Astrocyte (in vitro differentiated cells and primary cell): ENCODE results near the gene SLC28A3. TPM values are rescaled to one million over a fixed set of nuclear protein-coding genes. Genes with fewer than 3 reads are reported as not detected.

Source experiments
- DNase-seq: peaks from one replicate; pipeline ENCODE4 v3.0.0-alpha.2; 2010; ENCODE audit warnings: low read depth
- FAIRE-seq: peaks from 2 replicates; lab custom pipeline; 2011; peaks lifted over from hg19 to GRCh38; lab: Jason Lieb, UNC
- H2AFZ ChIP-seq: 2 replicates; pipeline ENCODE4 v1.6.0; 2012; ENCODE audit warnings: low read depth, low read length, inconsistent platforms
- H3K27ac ChIP-seq: 2 replicates; pipeline ENCODE4 v1.5.1; 2011; ENCODE audit warnings: low read depth, low read length, inconsistent platforms
- H3K27me3 ChIP-seq: 2 replicates; pipeline ENCODE4 v1.6.0; 2011; ENCODE audit warnings: low read length, inconsistent platforms; ENCODE audit not compliant: insufficient read depth
- H3K36me3 ChIP-seq: 2 replicates; pipeline ENCODE4 v1.5.1; 2011; ENCODE audit warnings: low read length, inconsistent platforms; ENCODE audit not compliant: insufficient read depth
- H3K4me1 ChIP-seq: 2 replicates; pipeline ENCODE4 v1.5.1; 2011; ENCODE audit warnings: low read length, inconsistent platforms; ENCODE audit not compliant: insufficient read depth
- H3K4me2 ChIP-seq: 2 replicates; pipeline ENCODE4 v1.6.0; 2012; ENCODE audit warnings: low read length, inconsistent platforms
- H3K4me3 ChIP-seq: 2 replicates; pipeline ENCODE4 v1.5.1; 2011; ENCODE audit warnings: low read depth, mild to moderate bottlenecking, low read length, inconsistent platforms; ENCODE audit not compliant: insufficient read depth
- H3K79me2 ChIP-seq: 2 replicates; pipeline ENCODE4 v1.6.0; 2012; ENCODE audit warnings: mild to moderate bottlenecking, low read length, inconsistent platforms; ENCODE audit not compliant: insufficient read depth
- H3K9ac ChIP-seq: 2 replicates; pipeline ENCODE4 v1.6.0; 2012; ENCODE audit warnings: mild to moderate bottlenecking, low read length, inconsistent platforms
- H3K9me3 ChIP-seq: 2 replicates; pipeline ENCODE4 v1.5.1; 2012; ENCODE audit warnings: low read depth, mild to moderate bottlenecking, low read length, inconsistent platforms; ENCODE audit not compliant: insufficient read depth
- H4K20me1 ChIP-seq: 2 replicates; pipeline ENCODE4 v1.6.0; 2012; ENCODE audit warnings: low read length, inconsistent platforms; ENCODE audit not compliant: insufficient read depth
- H3K27ac Mint-ChIP-seq: one replicate; pipeline ENCODE4 v1.8.0; 2021; ENCODE audit warnings: mild to moderate bottlenecking, mixed read lengths; ENCODE audit not compliant: unreplicated experiment
- H3K27me3 Mint-ChIP-seq: one replicate; pipeline ENCODE4 v1.8.0; 2021; ENCODE audit warnings: low read depth, mixed read lengths; ENCODE audit not compliant: unreplicated experiment
- H3K36me3 Mint-ChIP-seq: one replicate; pipeline ENCODE4 v1.8.0; 2021; ENCODE audit warnings: low read depth, mixed read lengths; ENCODE audit not compliant: unreplicated experiment
- H3K4me1 Mint-ChIP-seq: one replicate; pipeline ENCODE4 v1.8.0; 2021; ENCODE audit warnings: low read depth, mixed read lengths; ENCODE audit not compliant: unreplicated experiment
- H3K4me3 Mint-ChIP-seq: one replicate; pipeline ENCODE4 v1.8.0; 2021; ENCODE audit warnings: mild to moderate bottlenecking, moderate library complexity, mixed read lengths; ENCODE audit not compliant: unreplicated experiment
- H3K9me3 Mint-ChIP-seq: one replicate; pipeline ENCODE4 v1.8.0; 2021; ENCODE audit warnings: mild to moderate bottlenecking, mixed read lengths; ENCODE audit not compliant: unreplicated experiment
- CTCF ChIP-seq: IDR thresholded peaks from 2 replicates; pipeline ENCODE4 v1.5.1; 2011; ENCODE audit warnings: low read depth, mild to moderate bottlenecking, inconsistent platforms, low read length, moderate library complexity; ENCODE audit not compliant: insufficient read depth
- EZH2 ChIP-seq: IDR thresholded peaks from 2 replicates; pipeline ENCODE4 v1.6.1; 2012; ENCODE audit warnings: mild to moderate bottlenecking, low read length, inconsistent platforms; ENCODE audit not compliant: insufficient read depth
- total RNA-seq: library from RNA; stranded (reverse); gene quantifications from 2 replicates; pipeline ENCODE4 v1.2.1, GENCODE V29; 2021

The SLC28A3 gene
- total RNA-seq, 1 donor from 2014 or later = 0.30 TPM

- Histone ChIP-seq H3K27me3 (no peaks in the 10 kb centered on the region), H2AFZ (no peak overlapping the region), H3K36me3 (no peaks in the 10 kb centered on the region), H3K9ac (no peak overlapping the region), H3K79me2 (no peaks in the 10 kb centered on the region), H4K20me1 (no peaks in the 10 kb centered on the region), H3K4me1 (no peaks in the 10 kb centered on the region), H3K4me2 (no peak overlapping the region), H3K27ac (no peak overlapping the region), H3K4me3 (no peak overlapping the region), H3K9me3 (no peaks in the 10 kb centered on the region)
- DNase-seq (no peak), FAIRE-seq (no peak)
- TF ChIP-seq CTCF = no peak
- no peak for TF ChIP-seq EZH2
- no peaks in the 10 kb centered on the region for H3K4me1 Mint-ChIP-seq
- H3K9me3 Mint-ChIP-seq = no peaks in the 10 kb centered on the region
- no peaks in the 10 kb centered on the region for H3K27me3 Mint-ChIP-seq
- H3K36me3 Mint-ChIP-seq = no peaks in the 10 kb centered on the region
- H3K27ac Mint-ChIP-seq = no peak overlapping the region
- no peak overlapping the region for H3K4me3 Mint-ChIP-seq
Observed at GRCh38 chr9:84383178-84383577, 42.6 kb upstream of the SLC28A3 start.

- Histone ChIP-seq H3K4me3 (no peak overlapping the region), H3K79me2 (no peaks in the 10 kb centered on the region), H3K4me2 (no peak overlapping the region), H3K27me3 (no peaks in the 10 kb centered on the region), H3K9ac (no peak overlapping the region), H3K27ac (no peak overlapping the region), H3K9me3 (no peaks in the 10 kb centered on the region), H4K20me1 (no peaks in the 10 kb centered on the region), H3K36me3 (no peaks in the 10 kb centered on the region), H2AFZ (no peak overlapping the region), H3K4me1 (no peaks in the 10 kb centered on the region)
- FAIRE-seq (no peak), DNase-seq (no peak)
- no peak for TF ChIP-seq CTCF
- no peak for TF ChIP-seq EZH2
- Mint-ChIP-seq H3K9me3 (no peaks in the 10 kb centered on the region), H3K27me3 (no peaks in the 10 kb centered on the region), H3K36me3 (no peaks in the 10 kb centered on the region), H3K4me1 (no peaks in the 10 kb centered on the region), H3K4me3 (no peak overlapping the region), H3K27ac (no peak overlapping the region)
Observed at GRCh38 chr9:84382720-84383119, 42.2 kb upstream of the SLC28A3 start.

- Histone ChIP-seq H3K4me3 (no peak overlapping the region), H3K36me3 (no peaks in the 10 kb centered on the region), H3K27ac (no peak overlapping the region), H3K4me2 (no peak overlapping the region), H3K4me1 (no peaks in the 10 kb centered on the region), H2AFZ (no peak overlapping the region), H3K9ac (no peak overlapping the region), H3K9me3 (no peaks in the 10 kb centered on the region), H4K20me1 (no peaks in the 10 kb centered on the region), H3K79me2 (no peaks in the 10 kb centered on the region), H3K27me3 (no peaks in the 10 kb centered on the region)
- Mint-ChIP-seq H3K36me3 (no peaks in the 10 kb centered on the region), H3K27me3 (no peaks in the 10 kb centered on the region), H3K4me1 (no peaks in the 10 kb centered on the region), H3K4me3 (no peak overlapping the region), H3K27ac (no peak overlapping the region), H3K9me3 (no peaks in the 10 kb centered on the region)
- DNase-seq = no peak
- no peak for FAIRE-seq
- no peak for TF ChIP-seq CTCF
- no peak for TF ChIP-seq EZH2
Observed at GRCh38 chr9:84381508-84381907, 41.0 kb upstream of the SLC28A3 start.
